GM21381 (cell line): ENCODE data around the gene KISS1R.

ENCODE experiments used
- ATAC-seq: cut with Tn5 transposase; IDR thresholded peaks from one replicate; pipeline ENCODE4 v1.9.1; 2021; ENCODE audit warnings: mild to moderate bottlenecking, moderate library complexity; ENCODE audit not compliant: unreplicated experiment

The KISS1R gene

GRCh38 chr19:934865-935479 lies 17.8 kb downstream of the KISS1R start:
- ATAC-seq, result no peak

- no peak for ATAC-seq
Measured at GRCh38 chr19:936175-936546, 19.0 kb downstream of the KISS1R start.

- ATAC-seq, result no peak
Measured at GRCh38 chr19:937259-937694, 20.1 kb downstream of the KISS1R start.

- no peak for ATAC-seq
Measured at GRCh38 chr19:938233-938923, 21.2 kb downstream of the KISS1R start.

- ATAC-seq, result no peak
Measured at GRCh38 chr19:939439-939838, 22.3 kb downstream of the KISS1R start.

- no peak for ATAC-seq
Measured at GRCh38 chr19:939922-940321, 22.8 kb downstream of the KISS1R start.

- peak; percentile 55 for ATAC-seq
Measured at GRCh38 chr19:940591-941291, 23.6 kb downstream of the KISS1R start.

GRCh38 chr19:941292-942132 lies 24.4 kb downstream of the KISS1R start:
- no peak for ATAC-seq

- ATAC-seq, result no peak
Measured at GRCh38 chr19:942133-942645, 25.1 kb downstream of the KISS1R start.

- ATAC-seq, result no peak
Measured at GRCh38 chr19:943551-944170, 26.5 kb downstream of the KISS1R start.

GRCh38 chr19:944171-944567 lies 27.0 kb downstream of the KISS1R start:
- ATAC-seq, result no peak

- ATAC-seq, result no peak
Measured at GRCh38 chr19:944663-945241, 27.6 kb downstream of the KISS1R start.

- no peak for ATAC-seq
Measured at GRCh38 chr19:945401-946252, 28.5 kb downstream of the KISS1R start.

- peak; percentile 7 for ATAC-seq
Measured at GRCh38 chr19:947090-947706, 30.1 kb downstream of the KISS1R start.

- ATAC-seq, result peak; percentile 68
Measured at GRCh38 chr19:947707-948539, 30.8 kb downstream of the KISS1R start.

GRCh38 chr19:948842-949496 lies 31.8 kb downstream of the KISS1R start:
- ATAC-seq, result no peak

GRCh38 chr19:950352-951066 lies 33.4 kb downstream of the KISS1R start:
- no peak for ATAC-seq
